ENCODE measurements around the gene FERD3L. TPM values are rescaled to one million over a fixed set of nuclear protein-coding genes. Genes with fewer than 3 reads are reported as not detected.

Gene FERD3L
- total and polyA plus RNA-seq, 2 donors from 2014 or later, result not detected

DNA sequence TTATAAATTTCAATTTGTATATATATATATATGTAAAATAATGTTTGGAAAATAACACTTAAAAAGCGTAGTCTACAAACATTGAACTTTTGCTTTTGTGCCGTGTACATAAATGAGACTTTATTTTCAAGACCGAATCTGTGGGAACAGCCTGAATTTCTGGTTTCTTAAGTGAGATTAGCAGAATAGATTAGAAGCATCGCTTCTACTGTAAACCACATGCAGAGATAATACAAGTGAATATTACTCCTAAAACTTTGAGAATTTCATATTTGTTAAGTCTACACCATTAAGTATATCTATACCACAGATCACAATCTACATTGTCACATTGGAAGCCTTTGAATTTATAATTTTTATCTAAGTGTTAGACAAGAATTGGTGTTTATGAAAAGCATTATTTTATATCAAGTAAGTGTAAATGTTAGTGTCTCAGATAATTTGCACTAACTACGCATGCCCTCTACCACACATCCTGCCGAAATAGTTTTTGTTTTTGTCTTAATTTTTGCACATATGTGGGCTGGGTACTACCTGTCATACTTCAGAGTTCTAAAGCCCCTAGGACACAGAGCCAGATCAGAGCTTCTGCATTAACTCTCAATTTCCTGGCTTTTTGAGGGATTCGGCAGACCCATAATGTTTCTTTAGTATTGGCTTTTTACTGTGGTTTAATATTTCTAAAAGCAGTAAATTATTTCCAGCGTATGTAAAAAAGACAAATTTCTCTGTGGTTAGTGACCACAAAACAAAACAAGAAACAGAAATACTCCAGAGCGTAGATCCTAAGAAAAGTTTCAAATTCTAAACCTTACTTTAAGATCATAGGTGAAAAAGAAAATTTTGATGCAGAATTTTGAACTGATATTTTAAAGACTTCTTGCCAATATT, 47.8 kb downstream of the FERD3L start:
- DNase-seq (no peak), FAIRE-seq (no peak)
- no peak overlapping the region for H3K4me3 ChIP-seq (ENCODE audit: low read length in 3 of 3)
- no peaks in the 10 kb centered on the region for H3K4me1 ChIP-seq (ENCODE audit: control insufficient read depth in 2 of 3, insufficient read depth in 2 of 3, low read depth in 1 of 3, low read length in 3 of 3)
- no peaks in the 10 kb centered on the region for H3K9me3 ChIP-seq (ENCODE audit: control insufficient read depth in 2 of 3, insufficient read depth in 1 of 3, low read length in 3 of 3)
- H3K36me3 ChIP-seq (ENCODE audit: control insufficient read depth in 2 of 3, insufficient read depth in 3 of 3, low read length in 3 of 3), result no peaks in the 10 kb centered on the region
- peaks cover 5% of the 10 kb centered on the region for H3K27me3 ChIP-seq (ENCODE audit: control insufficient read depth, insufficient read depth, low read length)
- intact Hi-C loops (cut with DNase I), result no loop called here
- TF ChIP-seq, protein P1, sequence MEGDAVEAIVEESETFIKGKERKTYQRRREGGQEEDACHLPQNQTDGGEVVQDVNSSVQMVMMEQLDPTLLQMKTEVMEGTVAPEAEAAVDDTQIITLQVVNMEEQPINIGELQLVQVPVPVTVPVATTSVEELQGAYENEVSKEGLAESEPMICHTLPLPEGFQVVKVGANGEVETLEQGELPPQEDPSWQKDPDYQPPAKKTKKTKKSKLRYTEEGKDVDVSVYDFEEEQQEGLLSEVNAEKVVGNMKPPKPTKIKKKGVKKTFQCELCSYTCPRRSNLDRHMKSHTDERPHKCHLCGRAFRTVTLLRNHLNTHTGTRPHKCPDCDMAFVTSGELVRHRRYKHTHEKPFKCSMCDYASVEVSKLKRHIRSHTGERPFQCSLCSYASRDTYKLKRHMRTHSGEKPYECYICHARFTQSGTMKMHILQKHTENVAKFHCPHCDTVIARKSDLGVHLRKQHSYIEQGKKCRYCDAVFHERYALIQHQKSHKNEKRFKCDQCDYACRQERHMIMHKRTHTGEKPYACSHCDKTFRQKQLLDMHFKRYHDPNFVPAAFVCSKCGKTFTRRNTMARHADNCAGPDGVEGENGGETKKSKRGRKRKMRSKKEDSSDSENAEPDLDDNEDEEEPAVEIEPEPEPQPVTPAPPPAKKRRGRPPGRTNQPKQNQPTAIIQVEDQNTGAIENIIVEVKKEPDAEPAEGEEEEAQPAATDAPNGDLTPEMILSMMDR (IDR thresholded peaks at IDR 0.05; ENCODE audit: borderline replicate concordance, extremely low read depth, insufficient read depth), result no peak
- H3K27ac ChIP-seq (ENCODE audit: low read depth in 2 of 2, low read length in 2 of 2), result no peak overlapping the region
- H3K9ac ChIP-seq (ENCODE audit: low read length in 3 of 3), result no peak overlapping the region

DNA sequence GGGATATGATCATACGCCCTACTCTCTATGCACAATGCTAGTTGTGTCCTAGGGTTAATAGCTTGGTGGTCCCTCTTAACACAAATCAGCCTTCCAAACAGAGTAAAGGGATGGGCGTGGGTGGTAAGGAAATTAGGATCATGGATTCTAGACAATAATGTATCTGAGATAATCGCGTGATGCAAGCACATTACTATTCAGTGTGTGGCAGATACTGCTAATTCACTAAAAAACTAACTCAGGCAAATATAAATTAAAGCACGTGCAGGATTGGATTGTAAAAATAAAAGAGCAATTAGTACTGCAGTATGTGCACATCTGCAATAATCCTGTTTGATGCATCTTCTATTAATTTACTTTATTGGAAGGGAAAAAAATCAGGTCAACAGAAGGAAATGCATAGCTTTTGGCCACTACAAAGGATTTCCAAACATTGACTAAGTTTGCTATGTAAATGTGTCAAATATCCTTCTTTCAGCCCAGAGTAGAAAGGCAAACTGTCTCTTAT, 49.8 kb downstream of the FERD3L start:
- H3K27ac ChIP-seq (ENCODE audit: low read depth in 2 of 2, low read length in 2 of 2), result no peak overlapping the region
- TF ChIP-seq, protein P1 (IDR thresholded peaks at IDR 0.05; ENCODE audit: borderline replicate concordance, extremely low read depth, insufficient read depth), result no peak
- no peaks in the 10 kb centered on the region for H3K36me3 ChIP-seq (ENCODE audit: control insufficient read depth in 2 of 3, insufficient read depth in 3 of 3, low read length in 3 of 3)
- H3K9ac ChIP-seq (ENCODE audit: low read length in 3 of 3), result no peak overlapping the region
- FAIRE-seq (no peak), DNase-seq (no peak)
- H3K9me3 ChIP-seq (ENCODE audit: control insufficient read depth in 2 of 3, insufficient read depth in 1 of 3, low read length in 3 of 3), result no peaks in the 10 kb centered on the region
- intact Hi-C loops (cut with DNase I), result no loop called here
- no peaks in the 10 kb centered on the region for H3K4me1 ChIP-seq (ENCODE audit: control insufficient read depth in 2 of 3, insufficient read depth in 2 of 3, low read depth in 1 of 3, low read length in 3 of 3)
- H3K4me3 ChIP-seq (ENCODE audit: low read length in 3 of 3), result no peak overlapping the region
- H3K27me3 ChIP-seq (ENCODE audit: control insufficient read depth, insufficient read depth, low read length), result no peaks in the 10 kb centered on the region

Other genes with a start within 250 kb of the FERD3L start
- 1.3 TPM for gene TWIST1, start 27.8 kb downstream of the FERD3L start, total RNA-seq
- gene TWIST1, start 27.8 kb downstream of the FERD3L start, polyA plus RNA-seq (ENCODE audit: insufficient read depth, low read depth, low replicate concordance), result 1.7 TPM

Data from kidney (tissue), 14 donors.